Activated naive CD8-positive, alpha-beta T cell treated with anti-CD3 and anti-CD28 coated beads, Interleukin-2, amount 50 U/mL, for 24 hours (primary cell): ENCODE data around the gene MAP7D1.

ENCODE experiments used
- ATAC-seq: fragments of 150-1000 bp; cut with Tn5 transposase; one replicate; pipeline ENCODE4 v1.10.0; 2021
- DNase-seq: peaks from one replicate; pipeline ENCODE4 v3.0.0; 2021
- H3K27ac Mint-ChIP-seq: one replicate; pipeline ENCODE4 v1.8.0; 2021; ENCODE audit warnings: mild to moderate bottlenecking, mixed read lengths
- H3K27me3 Mint-ChIP-seq: one replicate; pipeline ENCODE4 v1.8.0; 2021; ENCODE audit warnings: mixed read lengths
- H3K36me3 Mint-ChIP-seq: one replicate; pipeline ENCODE4 v1.8.0; 2021; ENCODE audit warnings: low read depth, mixed read lengths
- H3K4me1 Mint-ChIP-seq: one replicate; pipeline ENCODE4 v1.8.0; 2021; ENCODE audit warnings: mixed read lengths
- H3K4me3 Mint-ChIP-seq: one replicate; pipeline ENCODE4 v1.8.0; 2021; ENCODE audit warnings: mild to moderate bottlenecking, moderate library complexity, mixed read lengths
- H3K9me3 Mint-ChIP-seq: one replicate; pipeline ENCODE4 v1.8.0; 2021; ENCODE audit warnings: mixed read lengths

The MAP7D1 gene

GRCh38 chr1:36165145-36165544 is 9.2 kb downstream of the MAP7D1 start:
- ATAC-seq (no peak), DNase-seq (no peak)
- H3K36me3 Mint-ChIP-seq: peaks cover 41% of the 10 kb centered on the region
- no peak overlapping the region for H3K27ac Mint-ChIP-seq
- peaks cover 59% of the 10 kb centered on the region for H3K4me1 Mint-ChIP-seq
- H3K9me3 Mint-ChIP-seq: no peaks in the 10 kb centered on the region
- H3K27me3 Mint-ChIP-seq: no peaks in the 10 kb centered on the region
- H3K4me3 Mint-ChIP-seq: no peak overlapping the region

- no peak for DNase-seq
- Mint-ChIP-seq H3K27ac (peak overlapping the region; percentile 70), H3K4me1 (peaks cover 49% of the 10 kb centered on the region), H3K4me3 (no peak overlapping the region), H3K9me3 (no peaks in the 10 kb centered on the region), H3K27me3 (no peaks in the 10 kb centered on the region), H3K36me3 (peaks cover 41% of the 10 kb centered on the region)
- ATAC-seq: no peak
These were observed 10.2 kb downstream of the MAP7D1 start for GRCh38 chr1:36166136-36166535.

DNA sequence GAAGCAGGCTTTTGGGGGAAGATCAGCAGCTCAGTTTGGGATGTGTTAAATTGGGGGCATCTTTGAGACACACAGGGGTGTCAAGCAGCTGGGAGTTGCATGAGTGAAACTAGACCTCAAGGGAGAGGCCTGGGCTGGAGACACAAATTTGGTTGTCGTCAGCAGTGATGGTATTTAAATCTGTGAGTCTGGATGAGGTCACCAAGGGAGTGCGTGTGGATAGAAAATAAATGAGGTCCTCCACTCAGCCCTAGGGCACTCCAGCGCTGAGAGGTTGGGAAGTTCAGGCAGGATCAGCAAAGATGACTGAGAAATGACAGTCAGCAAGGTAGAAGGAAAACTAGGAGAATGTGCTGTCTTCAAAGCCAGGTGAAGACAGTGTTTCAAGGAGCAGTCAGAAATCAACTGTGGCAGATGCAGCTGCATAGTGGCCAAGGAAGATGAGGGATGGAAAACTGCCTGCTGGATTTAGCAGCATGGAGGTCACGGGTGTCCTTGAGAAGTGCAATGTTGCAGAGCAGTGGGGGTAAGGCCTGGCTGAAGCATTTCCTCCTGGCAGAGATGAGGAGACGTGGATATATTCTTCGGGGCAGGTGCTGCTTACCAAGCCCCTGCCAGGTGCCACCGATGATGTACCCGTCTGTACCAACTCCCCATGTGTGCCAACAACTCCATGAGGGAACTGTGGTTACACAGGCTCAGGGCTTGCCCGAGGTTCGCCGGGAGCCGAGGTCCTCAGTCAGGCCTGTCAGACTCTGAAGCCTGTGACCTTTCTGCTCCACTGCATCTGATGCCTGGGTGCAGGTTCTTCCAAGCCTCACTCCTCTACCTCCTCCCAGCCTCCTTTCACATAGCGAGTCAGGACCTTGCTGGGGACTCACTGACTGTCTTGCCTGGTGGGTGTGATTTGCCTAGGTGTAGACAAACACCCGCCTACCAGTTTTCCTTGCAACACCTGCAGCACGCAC is 11.3 kb downstream of the MAP7D1 start:
- Mint-ChIP-seq H3K27ac (peak overlapping the region; percentile 79), H3K4me3 (no peak overlapping the region), H3K27me3 (no peaks in the 10 kb centered on the region), H3K36me3 (peaks cover 40% of the 10 kb centered on the region), H3K9me3 (no peaks in the 10 kb centered on the region), H3K4me1 (peaks cover 41% of the 10 kb centered on the region)
- DNase-seq: no peak
- ATAC-seq: no peak

- H3K4me3 Mint-ChIP-seq: no peak overlapping the region
- DNase-seq: no peak
- H3K9me3 Mint-ChIP-seq: no peaks in the 10 kb centered on the region
- no peaks in the 10 kb centered on the region for H3K27me3 Mint-ChIP-seq
- peak overlapping the region; percentile 71 for H3K27ac Mint-ChIP-seq
- no peak for ATAC-seq
- H3K36me3 Mint-ChIP-seq: peaks cover 45% of the 10 kb centered on the region
- H3K4me1 Mint-ChIP-seq: peaks cover 35% of the 10 kb centered on the region
These were observed 12.6 kb downstream of the MAP7D1 start for GRCh38 chr1:36168514-36168913.

DNA sequence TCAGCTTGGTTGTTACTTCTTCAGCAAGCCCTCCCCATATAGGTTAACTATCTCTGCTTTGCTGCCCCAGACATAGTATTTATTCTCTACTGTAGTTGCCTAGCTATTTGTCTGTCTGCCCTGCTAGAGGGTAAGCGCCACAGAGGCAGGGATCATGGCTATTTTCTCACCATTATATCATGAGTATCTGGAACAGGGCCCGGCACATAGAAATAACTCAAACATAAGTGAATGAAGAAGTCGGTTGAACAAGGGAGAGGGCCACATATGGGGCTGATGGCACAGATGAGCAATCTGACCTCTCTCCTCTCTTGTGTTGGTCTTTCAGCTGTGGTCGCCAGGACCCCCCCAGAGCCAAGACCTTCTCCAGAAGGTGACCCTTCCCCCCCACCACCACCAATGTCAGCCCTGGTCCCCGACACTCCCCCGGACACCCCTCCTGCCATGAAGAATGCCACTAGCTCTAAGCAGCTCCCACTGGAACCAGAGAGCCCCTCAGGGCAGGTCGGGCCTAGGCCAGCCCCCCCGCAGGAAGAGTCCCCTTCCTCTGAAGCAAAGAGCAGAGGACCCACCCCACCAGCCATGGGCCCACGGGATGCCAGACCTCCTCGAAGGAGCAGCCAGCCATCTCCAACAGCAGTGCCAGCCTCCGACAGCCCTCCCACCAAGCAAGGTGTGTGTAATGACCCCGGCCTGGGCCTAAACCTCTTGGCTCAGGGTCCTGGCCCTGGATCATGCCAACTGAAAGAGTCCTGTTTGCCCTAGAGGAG is 14.9 kb downstream of the MAP7D1 start:
- Mint-ChIP-seq H3K27me3 (no peaks in the 10 kb centered on the region), H3K4me1 (peaks cover 26% of the 10 kb centered on the region), H3K36me3 (peaks cover 50% of the 10 kb centered on the region), H3K4me3 (no peak overlapping the region), H3K27ac (peak overlapping the region; percentile 77), H3K9me3 (no peaks in the 10 kb centered on the region)
- DNase-seq: no peak
- no peak for ATAC-seq

GRCh38 chr1:36172017-36172747 is 16.2 kb downstream of the MAP7D1 start:
- H3K27ac Mint-ChIP-seq: peak overlapping the region; percentile 33
- H3K36me3 Mint-ChIP-seq: peaks cover 44% of the 10 kb centered on the region
- no peaks in the 10 kb centered on the region for H3K27me3 Mint-ChIP-seq

DNA sequence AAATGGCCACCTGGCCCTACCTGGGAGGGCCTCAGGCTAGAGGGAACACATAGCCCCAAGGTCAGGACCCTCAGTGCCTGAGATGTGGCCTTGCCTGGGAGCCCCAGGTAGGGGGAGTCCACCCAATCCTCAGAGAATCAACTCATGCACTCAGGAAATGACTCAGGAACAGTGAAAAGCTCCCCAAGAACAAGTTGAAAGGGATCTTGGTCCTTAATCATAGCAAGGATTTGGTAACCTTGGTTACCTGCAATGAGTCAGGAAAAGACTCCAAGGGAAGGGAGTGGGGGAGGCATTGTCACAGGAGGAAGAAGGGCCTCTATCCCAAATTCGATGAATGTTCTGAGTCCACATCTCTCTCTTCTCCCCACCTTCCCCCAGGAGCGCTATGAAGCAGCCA is 17.0 kb downstream of the MAP7D1 start:
- H3K4me1 Mint-ChIP-seq: peaks cover 11% of the 10 kb centered on the region
- H3K4me3 Mint-ChIP-seq: no peak overlapping the region
- H3K27ac Mint-ChIP-seq: peak overlapping the region; percentile 33
- no peak for ATAC-seq
- no peak for DNase-seq
- peaks cover 44% of the 10 kb centered on the region for H3K36me3 Mint-ChIP-seq
- H3K9me3 Mint-ChIP-seq: no peaks in the 10 kb centered on the region
- no peaks in the 10 kb centered on the region for H3K27me3 Mint-ChIP-seq

More at GRCh38 chr1:36172017-36172747, 16.2 kb downstream of the MAP7D1 start:
- Mint-ChIP-seq H3K9me3 (no peaks in the 10 kb centered on the region), H3K4me1 (peaks cover 12% of the 10 kb centered on the region), H3K4me3 (no peak overlapping the region)
- DNase-seq (no peak), ATAC-seq (no peak)

DNA sequence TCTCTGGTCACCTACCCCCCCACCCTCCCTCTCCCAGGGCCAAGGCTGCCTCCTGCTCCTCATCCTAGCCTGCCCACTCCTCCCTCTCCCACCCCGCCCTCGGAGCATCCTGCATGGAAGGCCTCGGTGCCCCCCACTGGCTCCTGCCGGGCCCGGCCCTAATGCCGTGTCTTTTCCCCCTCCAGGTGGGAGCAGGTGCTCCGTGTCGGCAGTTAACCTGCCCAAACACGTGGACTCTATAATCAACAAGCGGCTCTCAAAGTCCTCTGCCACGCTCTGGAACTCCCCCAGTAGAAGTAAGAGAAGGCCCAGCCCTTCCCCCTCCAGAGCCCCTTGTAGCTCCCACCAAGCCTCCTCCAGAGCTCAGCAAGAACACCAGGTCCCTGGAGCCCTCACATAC is 18.8 kb downstream of the MAP7D1 start:
- Mint-ChIP-seq H3K4me1 (peaks cover 8% of the 10 kb centered on the region), H3K9me3 (no peaks in the 10 kb centered on the region), H3K4me3 (no peak overlapping the region), H3K27me3 (no peaks in the 10 kb centered on the region), H3K27ac (no peak overlapping the region), H3K36me3 (peaks cover 40% of the 10 kb centered on the region)
- ATAC-seq (no peak), DNase-seq (no peak)

- Mint-ChIP-seq H3K9me3 (no peaks in the 10 kb centered on the region), H3K27ac (no peak overlapping the region), H3K27me3 (no peaks in the 10 kb centered on the region), H3K36me3 (peaks cover 47% of the 10 kb centered on the region), H3K4me3 (no peak overlapping the region), H3K4me1 (peaks cover 8% of the 10 kb centered on the region)
- no peak for DNase-seq
- no peak for ATAC-seq
These were observed 19.5 kb downstream of the MAP7D1 start for GRCh38 chr1:36175137-36176095.

DNA sequence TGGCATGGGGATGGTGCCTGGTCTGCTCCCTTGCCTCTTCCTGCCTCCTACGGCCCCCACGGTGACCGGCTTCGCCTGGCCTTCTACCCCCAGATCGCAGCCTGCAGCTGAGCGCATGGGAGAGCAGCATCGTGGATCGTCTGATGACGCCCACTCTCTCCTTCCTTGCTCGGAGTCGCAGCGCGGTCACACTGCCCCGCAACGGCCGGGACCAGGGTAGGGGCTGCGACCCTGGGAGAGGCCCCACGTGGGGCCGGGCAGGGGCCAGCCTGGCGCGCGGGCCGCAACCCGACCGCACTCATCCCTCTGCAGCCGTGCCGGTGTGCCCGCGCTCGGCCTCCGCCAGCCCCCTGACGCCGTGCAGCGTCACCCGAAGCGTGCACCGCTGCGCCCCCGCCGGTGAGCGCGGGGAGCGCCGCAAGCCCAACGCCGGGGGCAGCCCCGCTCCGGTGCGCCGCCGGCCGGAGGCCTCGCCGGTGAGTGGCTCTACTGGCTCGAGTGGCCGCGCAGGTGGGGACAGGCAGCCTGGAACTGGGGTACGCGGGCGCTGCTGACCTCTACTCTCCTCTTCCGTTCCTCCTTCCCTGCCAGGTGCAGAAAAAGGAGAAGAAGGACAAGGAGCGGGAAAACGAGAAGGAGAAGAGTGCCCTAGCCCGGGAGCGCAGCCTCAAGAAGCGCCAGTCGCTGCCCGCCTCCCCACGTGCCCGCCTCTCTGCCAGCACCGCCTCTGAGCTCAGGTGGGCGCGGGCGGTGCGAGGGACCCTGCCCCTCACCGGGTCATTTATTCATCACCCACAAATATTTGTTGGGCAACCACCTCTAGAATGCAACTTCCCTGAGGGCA is 20.4 kb downstream of the MAP7D1 start:
- Mint-ChIP-seq H3K4me3 (no peak overlapping the region), H3K9me3 (no peaks in the 10 kb centered on the region), H3K36me3 (peaks cover 50% of the 10 kb centered on the region), H3K27ac (no peak overlapping the region), H3K27me3 (no peaks in the 10 kb centered on the region), H3K4me1 (peaks cover 7% of the 10 kb centered on the region)
- DNase-seq (no peak), ATAC-seq (no peak)

DNA sequence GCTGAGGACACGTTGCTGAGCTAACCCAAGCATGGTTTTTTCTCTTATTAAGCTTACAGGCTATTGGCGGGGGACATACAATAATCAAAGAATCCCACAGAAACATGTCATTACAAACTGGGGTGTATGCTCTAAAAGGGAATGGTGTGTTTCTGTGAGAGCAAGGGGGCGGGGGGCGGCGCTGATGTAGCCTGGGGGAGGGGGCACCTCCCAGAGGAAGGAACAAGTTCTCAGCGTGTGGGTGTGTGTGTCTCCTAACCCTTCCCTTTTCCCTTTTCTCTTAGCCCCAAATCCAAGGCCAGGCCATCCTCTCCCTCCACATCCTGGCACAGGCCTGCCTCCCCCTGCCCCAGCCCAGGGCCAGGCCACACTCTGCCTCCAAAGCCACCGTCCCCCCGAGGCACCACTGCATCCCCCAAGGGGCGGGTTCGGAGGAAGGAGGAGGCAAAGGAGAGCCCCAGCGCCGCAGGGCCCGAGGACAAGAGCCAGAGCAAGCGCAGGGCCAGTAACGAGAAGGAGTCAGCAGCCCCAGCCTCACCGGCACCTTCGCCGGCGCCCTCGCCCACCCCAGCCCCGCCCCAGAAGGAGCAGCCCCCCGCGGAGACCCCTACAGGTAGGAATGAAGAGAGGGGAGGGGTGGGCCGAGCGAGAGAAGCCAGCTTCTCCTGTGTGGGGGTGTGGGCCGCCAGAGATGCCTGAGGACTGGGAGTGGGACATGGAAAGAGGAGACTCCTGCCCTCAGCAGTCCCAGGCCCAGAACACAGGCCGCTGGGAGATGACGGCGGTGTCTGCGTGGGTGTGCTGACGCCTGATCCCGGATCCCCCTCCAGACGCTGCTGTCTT is 21.9 kb downstream of the MAP7D1 start:
- Mint-ChIP-seq H3K4me1 (peaks cover 2% of the 10 kb centered on the region), H3K4me3 (no peak overlapping the region), H3K27me3 (no peaks in the 10 kb centered on the region), H3K36me3 (peaks cover 38% of the 10 kb centered on the region), H3K27ac (no peak overlapping the region), H3K9me3 (no peaks in the 10 kb centered on the region)
- DNase-seq (no peak), ATAC-seq (no peak)

DNA sequence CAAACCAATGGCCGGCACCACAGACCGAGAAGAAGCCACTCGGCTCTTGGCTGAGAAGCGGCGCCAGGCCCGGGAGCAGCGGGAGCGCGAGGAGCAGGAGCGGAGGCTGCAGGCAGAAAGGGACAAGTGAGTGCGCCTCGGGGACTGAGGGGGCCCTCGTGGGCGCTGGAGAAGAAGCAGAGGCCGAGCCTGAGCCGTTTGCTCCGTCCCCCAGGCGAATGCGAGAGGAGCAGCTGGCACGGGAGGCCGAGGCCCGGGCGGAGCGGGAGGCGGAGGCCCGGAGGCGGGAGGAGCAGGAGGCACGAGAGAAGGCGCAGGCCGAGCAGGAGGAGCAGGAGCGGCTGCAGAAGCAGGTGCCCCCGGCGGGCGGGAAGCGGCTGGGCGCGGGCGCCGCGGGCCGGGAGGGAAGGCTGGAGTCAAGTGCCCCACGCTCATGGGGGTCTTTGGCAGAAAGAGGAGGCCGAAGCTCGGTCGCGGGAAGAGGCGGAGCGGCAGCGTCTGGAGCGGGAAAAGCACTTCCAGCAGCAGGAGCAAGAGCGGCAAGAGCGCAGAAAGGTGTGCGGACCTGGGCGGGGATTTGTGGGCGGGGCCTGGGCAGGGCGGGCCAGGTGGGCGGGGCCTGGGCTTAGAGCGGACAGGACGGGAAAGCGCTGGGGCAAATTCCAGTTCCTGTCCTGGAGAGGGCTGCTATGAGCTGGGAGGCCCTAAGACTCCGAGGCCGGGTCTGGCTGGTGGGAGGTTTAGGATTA is 22.7 kb downstream of the MAP7D1 start:
- Mint-ChIP-seq H3K9me3 (no peaks in the 10 kb centered on the region), H3K27me3 (no peaks in the 10 kb centered on the region), H3K4me1 (no peaks in the 10 kb centered on the region), H3K27ac (no peak overlapping the region), H3K4me3 (no peak overlapping the region), H3K36me3 (peaks cover 32% of the 10 kb centered on the region)
- ATAC-seq (no peak), DNase-seq (no peak)
